Parathyroid adenoma (tissue), 2 donors: ENCODE measurements around the gene FICD.

ENCODE experiments used
- H2AFZ ChIP-seq: fragments of 300-600 bp; sonication (generic); one replicate; pipeline ENCODE4 v1.7.0; 2017; ENCODE audit warnings: antibody characterized with exemption, mild to moderate bottlenecking
- H3K27ac ChIP-seq: fragments of 300-600 bp; sonication (generic); one replicate; pipeline ENCODE4 v1.7.0; 2017
- H3K27me3 ChIP-seq: fragments of 300-600 bp; sonication (generic); one replicate; pipeline ENCODE4 v1.7.0; 2017; ENCODE audit warnings: low read length; ENCODE audit not compliant: control insufficient read depth, insufficient read depth
- H3K36me3 ChIP-seq: fragments of 300-600 bp; sonication (generic); one replicate; pipeline ENCODE4 v1.7.0; 2017; ENCODE audit warnings: low read length; ENCODE audit not compliant: control insufficient read depth, insufficient read depth
- H3K4me1 ChIP-seq: fragments of 300-600 bp; sonication (generic); one replicate; pipeline ENCODE4 v1.7.0; 2017; ENCODE audit warnings: control low read depth
- H3K4me2 ChIP-seq: fragments of 300-600 bp; sonication (generic); one replicate; pipeline ENCODE4 v1.7.0; 2017; ENCODE audit warnings: low read length
- H3K4me3 ChIP-seq: fragments of 300-600 bp; sonication (generic); one replicate; pipeline ENCODE4 v1.7.0; 2017; ENCODE audit warnings: low read depth, low read length
- H3K79me2 ChIP-seq: fragments of 300-600 bp; sonication (generic); one replicate; pipeline ENCODE4 v1.7.0; 2017; ENCODE audit warnings: control low read depth
- H3K9ac ChIP-seq: fragments of 300-600 bp; sonication (generic); one replicate; pipeline ENCODE4 v1.7.0; 2017; ENCODE audit warnings: mild to moderate bottlenecking
- H3K9me3 ChIP-seq: fragments of 300-600 bp; sonication (generic); one replicate; pipeline ENCODE4 v1.7.0; 2017; ENCODE audit warnings: low read length; ENCODE audit not compliant: control insufficient read depth
- CTCF ChIP-seq: fragments of 300-600 bp; sonication (generic); IDR thresholded peaks from one replicate; pipeline ENCODE4 v1.7.0; 2017; ENCODE audit warnings: antibody characterized with exemption, mild to moderate bottlenecking
- donor health status: primary hyperparathyroidism.

The FICD gene

GRCh38 chr12:108563136-108563803 lies 48.2 kb downstream of the FICD start:
- H3K79me2 ChIP-seq, result peaks cover 23% of the 10 kb centered on the region
- peak overlapping the region; percentile 82 for H3K9ac ChIP-seq
- H3K4me1 ChIP-seq, result peaks cover 7% of the 10 kb centered on the region
- H3K36me3 ChIP-seq, result no peaks in the 10 kb centered on the region
- H3K27me3 ChIP-seq, result no peaks in the 10 kb centered on the region
- no peaks in the 10 kb centered on the region for H3K9me3 ChIP-seq
- TF ChIP-seq CTCF, result peak; percentile 90
- peak overlapping the region; percentile 99 for H3K27ac ChIP-seq
- H3K4me2 ChIP-seq, result peak overlapping the region; percentile 71
- peak overlapping the region; percentile 85 for H2AFZ ChIP-seq
- H3K4me3 ChIP-seq, result peak overlapping the region; percentile 71

- Histone ChIP-seq H3K4me1 (peaks cover 7% of the 10 kb centered on the region), H3K36me3 (no peaks in the 10 kb centered on the region), H3K27me3 (no peaks in the 10 kb centered on the region), H3K27ac (peak overlapping the region; percentile 99), H3K79me2 (peaks cover 19% of the 10 kb centered on the region), H3K9me3 (no peaks in the 10 kb centered on the region), H3K9ac (no peak overlapping the region), H3K4me2 (peak overlapping the region; percentile 71), H2AFZ (no peak overlapping the region), H3K4me3 (peak overlapping the region; percentile 71)
- no peak for TF ChIP-seq CTCF
Observed at GRCh38 chr12:108563804-108564151, 48.7 kb downstream of the FICD start.

- H3K79me2 ChIP-seq, result peaks cover 12% of the 10 kb centered on the region
- H3K9ac ChIP-seq, result no peak overlapping the region
- H3K27ac ChIP-seq, result no peak overlapping the region
- H3K36me3 ChIP-seq, result no peaks in the 10 kb centered on the region
- peaks cover 7% of the 10 kb centered on the region for H3K4me1 ChIP-seq
- H2AFZ ChIP-seq, result no peak overlapping the region
- no peak overlapping the region for H3K4me2 ChIP-seq
- no peaks in the 10 kb centered on the region for H3K9me3 ChIP-seq
- TF ChIP-seq CTCF, result no peak
- H3K27me3 ChIP-seq, result no peaks in the 10 kb centered on the region
- no peak overlapping the region for H3K4me3 ChIP-seq
Observed at GRCh38 chr12:108564724-108565123, 49.6 kb downstream of the FICD start.

GRCh38 chr12:108565146-108565545 lies 50.1 kb downstream of the FICD start:
- TF ChIP-seq CTCF, result no peak
- H3K9me3 ChIP-seq, result no peaks in the 10 kb centered on the region
- no peak overlapping the region for H3K9ac ChIP-seq
- H3K4me1 ChIP-seq, result peaks cover 4% of the 10 kb centered on the region
- H3K36me3 ChIP-seq, result no peaks in the 10 kb centered on the region
- no peak overlapping the region for H2AFZ ChIP-seq
- no peak overlapping the region for H3K4me3 ChIP-seq
- no peak overlapping the region for H3K27ac ChIP-seq
- H3K4me2 ChIP-seq, result no peak overlapping the region
- peaks cover 8% of the 10 kb centered on the region for H3K79me2 ChIP-seq
- H3K27me3 ChIP-seq, result no peaks in the 10 kb centered on the region

GRCh38 chr12:108565976-108566375 lies 50.9 kb downstream of the FICD start:
- Histone ChIP-seq H3K36me3 (no peaks in the 10 kb centered on the region), H3K4me2 (no peak overlapping the region), H3K79me2 (no peaks in the 10 kb centered on the region), H3K27ac (no peak overlapping the region), H3K4me1 (peaks cover 3% of the 10 kb centered on the region), H3K9ac (no peak overlapping the region), H3K27me3 (no peaks in the 10 kb centered on the region), H2AFZ (no peak overlapping the region), H3K4me3 (no peak overlapping the region), H3K9me3 (no peaks in the 10 kb centered on the region)
- TF ChIP-seq CTCF, result no peak
